HG03571 (cell line): ENCODE results near the gene RAB11FIP5.
"Not testable (repeated sequence)": the region's sequence is repeated elsewhere in the genome, so short reads cannot be mapped to it uniquely, and the experiment has no call there.

Source experiments
- ATAC-seq: cut with Tn5 transposase; IDR thresholded peaks from one replicate; pipeline ENCODE4 v1.9.1; 2021; ENCODE audit not compliant: unreplicated experiment

RAB11FIP5 gene

DNA sequence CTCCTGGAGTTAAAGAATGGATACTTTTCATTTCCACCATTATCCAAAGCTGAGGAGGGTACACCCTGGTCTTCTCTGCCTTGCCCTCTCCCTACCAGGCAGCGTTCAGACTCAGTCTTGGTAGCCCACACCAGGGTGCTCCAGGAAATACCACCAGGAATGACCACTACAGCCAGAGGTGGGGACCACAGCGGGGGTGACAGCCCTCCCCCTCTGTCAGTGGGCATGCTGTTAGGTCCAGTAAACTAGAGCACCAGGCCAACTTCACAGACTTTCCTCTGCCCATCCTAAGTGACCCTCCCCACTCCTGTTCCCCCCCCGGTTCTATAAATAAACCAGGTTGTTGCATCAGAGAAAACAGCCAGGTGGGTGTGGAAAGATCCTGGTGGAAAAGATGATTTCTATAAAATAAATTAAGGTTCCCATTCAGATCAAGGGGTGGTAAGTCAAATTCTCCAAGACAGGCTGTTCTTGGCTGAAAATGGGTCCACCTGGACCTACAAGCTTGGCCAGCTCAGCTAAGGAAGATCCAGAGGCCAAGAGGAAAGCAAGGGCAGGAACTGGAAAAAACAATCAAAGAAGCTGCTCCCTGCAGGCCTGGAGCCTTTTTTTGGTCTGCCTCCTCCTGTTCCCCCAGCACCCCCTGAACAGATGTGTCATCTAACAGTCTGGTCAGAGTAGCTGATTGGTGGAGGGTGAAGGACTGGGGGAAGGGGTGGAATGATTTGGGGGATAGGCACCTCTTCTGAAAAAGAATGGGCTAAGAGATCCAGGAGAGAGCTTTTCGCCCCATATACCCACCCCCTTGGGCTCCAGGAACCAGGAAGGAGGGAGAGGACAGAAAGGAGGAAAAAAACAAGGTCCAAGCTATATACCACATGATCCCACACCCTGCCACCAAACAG lies 2.3 kb downstream of the RAB11FIP5 start:
- no peak for ATAC-seq

DNA sequence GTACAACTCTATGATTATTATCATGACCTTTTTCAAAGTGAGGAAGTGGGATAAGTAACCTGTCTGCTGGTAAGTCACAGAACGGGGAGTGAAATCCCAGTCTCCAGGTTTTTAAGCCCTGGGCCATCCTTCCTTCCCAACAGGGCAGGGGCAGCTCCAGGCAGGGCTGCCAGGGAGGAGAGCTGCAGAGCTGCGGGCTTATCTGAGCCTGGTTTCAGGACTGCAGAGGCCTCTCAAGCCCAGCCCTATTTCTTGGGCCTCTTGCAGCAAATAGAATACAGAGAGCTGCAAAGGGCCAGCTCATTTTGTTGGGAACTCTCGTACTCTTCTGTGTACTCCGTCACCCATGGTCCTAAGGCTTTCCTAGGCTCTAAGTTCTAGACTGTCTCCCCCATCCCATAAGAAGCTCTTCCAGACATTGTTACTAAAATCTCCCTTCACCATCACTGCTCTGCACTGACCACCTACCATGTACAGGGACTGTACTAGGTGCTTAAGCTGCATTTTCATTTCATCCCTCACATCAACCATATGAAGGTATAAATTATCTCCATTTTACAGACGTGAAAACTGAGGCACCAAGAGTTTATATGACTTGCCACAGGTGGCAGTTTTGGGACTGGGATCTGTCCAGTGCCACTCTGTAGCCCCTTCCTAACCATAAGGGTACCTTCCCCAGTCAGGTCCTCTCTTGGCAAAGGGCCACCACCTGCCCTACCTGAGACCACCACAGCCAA lies 3.1 kb downstream of the RAB11FIP5 start:
- ATAC-seq = no peak

DNA sequence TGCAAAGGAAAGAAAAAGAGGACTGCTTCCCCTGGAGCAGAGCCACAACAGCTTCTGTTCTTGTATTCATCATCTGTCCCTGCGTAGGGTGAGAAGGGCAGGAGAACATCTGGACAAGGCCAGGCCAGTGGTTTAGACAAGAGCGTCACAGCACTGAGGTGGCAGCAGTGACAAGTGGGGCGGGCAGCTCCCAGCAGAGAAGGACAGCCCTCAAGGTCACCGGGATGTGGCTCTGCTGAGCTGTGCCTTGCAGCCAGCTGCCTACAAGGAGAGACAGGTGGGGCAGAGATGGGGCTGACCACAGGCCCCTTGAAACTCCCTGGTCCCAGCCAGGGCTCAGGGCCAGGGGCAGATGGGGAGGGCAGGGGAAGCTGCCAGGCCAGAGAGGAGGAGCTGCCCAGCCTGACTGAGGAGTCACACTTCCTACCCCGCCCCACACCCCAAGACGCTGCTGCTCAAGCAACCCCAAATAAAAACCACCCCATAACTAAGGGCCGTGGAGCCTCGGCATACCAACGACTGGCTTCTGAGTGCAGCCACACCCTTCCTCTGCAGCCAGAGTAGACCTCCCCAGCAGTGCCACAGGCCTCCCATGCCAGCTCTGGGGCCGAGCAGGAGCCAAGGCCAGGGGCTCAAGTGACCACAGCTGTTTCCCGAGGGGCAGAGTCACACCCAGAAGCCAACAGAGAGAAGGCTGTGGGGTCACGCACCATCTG lies 5.4 kb downstream of the RAB11FIP5 start:
- no peak for ATAC-seq

DNA sequence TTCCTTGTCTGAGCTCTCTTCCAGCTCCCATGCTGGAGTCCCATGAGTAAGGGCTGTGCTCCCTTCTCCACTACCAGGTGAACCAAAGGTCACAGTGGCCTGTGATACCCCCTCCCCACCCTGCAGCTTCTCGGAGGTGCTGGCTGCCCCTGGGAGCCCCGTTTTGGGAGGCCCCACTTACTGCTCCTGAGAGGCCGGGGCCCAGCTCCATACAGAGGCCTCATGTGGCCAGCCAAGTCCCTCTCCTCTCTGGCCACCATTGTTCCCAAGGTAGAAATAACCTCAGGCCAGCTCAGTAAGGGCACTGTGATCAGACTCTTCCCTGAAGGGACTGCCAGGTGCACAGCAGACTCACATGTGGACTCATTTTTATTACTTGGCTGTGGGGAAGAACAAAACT lies 6.0 kb downstream of the RAB11FIP5 start:
- ATAC-seq = no peak

DNA sequence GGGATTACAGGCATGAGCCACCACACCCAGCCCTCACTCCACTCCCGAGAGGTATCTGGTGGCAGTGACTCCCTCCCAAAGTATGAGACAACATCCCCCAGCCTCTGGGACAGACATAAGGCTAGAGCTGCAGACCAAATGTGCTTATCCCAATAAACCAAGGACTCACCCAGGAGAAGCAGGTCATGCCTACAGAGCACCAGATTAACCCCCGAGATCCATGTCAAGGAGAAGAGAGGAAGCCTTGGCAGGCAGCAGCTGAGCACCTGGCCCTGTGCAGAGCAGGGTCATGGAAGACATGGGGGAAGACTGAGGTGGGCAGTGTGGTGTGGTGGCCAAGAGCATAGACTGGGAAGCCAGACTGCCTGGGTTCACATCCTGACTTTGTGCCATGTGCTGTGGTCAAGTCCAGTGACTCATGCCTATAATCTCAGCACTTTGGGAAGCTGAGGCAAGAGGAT lies 7.2 kb downstream of the RAB11FIP5 start:
- no peak for ATAC-seq

DNA sequence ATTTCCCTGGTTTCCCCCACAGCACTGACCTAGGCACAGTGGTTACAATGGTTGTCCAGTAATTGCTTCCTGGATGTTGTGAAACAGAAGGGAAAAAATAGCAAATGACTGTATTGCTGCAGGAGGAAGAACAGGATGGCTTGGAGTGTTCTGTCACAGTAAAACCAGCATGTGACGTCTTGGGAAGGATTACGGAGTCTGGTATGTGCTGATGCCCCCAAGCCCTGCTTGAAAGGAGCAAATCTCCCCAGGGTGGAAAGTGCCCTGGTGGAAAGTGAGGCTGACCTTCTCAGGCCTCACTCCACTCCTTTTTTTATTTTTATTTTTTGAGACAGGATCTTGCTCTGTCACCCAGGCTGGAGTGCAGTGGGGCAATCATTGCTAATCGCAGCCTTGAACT lies 7.8 kb downstream of the RAB11FIP5 start:
- ATAC-seq = no peak

DNA sequence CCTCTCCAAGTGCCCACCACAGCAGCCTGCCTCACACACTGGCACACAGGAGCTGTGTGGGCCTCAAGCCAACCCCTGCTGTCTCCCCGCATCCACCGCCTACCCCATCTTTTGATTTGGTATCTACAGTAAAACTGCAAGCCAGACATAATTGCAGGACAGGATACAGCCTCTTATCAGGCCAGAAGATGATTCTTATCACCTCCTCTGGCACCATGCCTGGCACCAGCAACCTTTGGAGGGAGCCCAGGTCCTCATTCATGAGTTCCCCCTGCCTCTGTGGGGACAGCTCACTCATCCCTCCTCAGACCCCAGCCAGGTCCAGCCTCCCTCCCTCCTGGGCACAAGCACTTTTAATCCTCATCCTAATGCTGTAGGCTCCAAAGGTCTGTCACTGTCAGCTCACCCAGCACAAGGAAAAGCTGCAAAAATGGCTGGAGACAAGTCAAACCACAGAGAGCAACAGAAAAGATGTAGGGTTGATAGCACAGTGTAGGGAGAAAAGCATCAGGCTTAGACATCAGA lies 9.7 kb downstream of the RAB11FIP5 start:
- ATAC-seq = no peak

DNA sequence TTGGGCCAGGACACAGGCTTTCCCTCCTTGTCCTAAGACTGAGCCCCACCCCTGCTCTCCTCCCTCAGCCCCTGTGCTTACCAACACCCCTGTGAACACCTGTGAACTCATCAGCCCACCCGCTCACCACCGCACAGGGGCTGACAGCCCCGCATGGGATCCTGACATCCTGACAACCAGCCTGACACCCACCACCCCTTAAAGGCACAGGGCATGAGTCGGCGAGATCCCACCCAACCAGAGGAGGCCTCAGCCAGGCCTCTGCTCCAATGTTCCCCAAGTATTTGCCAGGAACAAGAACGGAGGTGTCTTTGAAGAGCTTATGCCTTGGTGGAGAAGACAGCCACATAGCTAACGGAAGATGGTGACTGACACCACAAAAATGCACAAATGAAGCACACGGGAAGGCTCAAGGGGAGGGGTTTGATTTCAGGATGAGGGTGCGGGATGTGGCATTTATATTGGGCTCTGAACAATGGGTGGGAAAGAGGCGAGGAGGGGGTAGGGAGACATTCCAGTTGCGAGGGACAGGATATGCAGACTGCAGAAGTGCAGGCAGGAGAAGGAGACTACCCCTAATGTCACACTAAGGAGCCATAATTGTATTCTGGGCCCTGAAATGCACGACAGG lies 11.0 kb downstream of the RAB11FIP5 start:
- ATAC-seq = no peak

DNA sequence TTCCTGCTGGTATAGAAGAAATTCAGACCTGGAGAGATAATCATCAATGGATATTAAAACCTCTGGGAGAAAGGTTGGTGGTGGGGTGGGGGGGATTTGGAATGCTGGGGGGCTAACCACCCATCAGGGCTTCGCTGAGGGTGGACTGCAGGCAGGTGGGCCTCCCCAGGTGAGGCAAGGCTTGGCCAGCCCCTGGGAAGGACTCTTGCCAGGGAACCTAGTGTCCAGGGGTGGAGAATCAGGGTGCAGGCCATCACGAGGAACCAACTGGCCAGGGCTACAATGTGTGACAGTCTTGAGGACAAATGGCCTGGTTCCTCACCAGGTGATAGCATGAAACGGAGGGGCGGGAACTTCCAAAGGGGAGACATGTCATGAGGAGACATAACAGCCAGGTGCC lies 11.8 kb downstream of the RAB11FIP5 start:
- ATAC-seq = no peak

DNA sequence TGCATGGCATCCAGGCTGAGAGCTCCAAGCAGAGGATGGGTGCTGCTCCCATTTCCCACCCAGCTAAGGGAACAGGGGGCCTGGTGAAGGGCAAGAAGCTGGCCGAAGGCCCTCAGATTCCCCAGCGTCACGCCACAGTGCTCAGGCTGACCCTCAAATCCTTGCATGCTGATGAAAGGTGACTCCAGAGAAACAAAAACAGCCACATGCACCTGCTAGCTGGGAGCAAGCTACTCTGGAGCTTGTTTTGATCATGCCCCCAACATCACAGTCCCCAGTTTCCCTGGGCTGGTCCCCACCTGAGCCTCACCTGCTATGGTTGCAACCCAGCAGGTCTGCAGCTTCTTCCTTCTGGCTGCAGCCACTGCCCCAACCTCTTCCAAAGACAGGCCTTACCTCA lies 13.3 kb downstream of the RAB11FIP5 start:
- ATAC-seq = no peak

DNA sequence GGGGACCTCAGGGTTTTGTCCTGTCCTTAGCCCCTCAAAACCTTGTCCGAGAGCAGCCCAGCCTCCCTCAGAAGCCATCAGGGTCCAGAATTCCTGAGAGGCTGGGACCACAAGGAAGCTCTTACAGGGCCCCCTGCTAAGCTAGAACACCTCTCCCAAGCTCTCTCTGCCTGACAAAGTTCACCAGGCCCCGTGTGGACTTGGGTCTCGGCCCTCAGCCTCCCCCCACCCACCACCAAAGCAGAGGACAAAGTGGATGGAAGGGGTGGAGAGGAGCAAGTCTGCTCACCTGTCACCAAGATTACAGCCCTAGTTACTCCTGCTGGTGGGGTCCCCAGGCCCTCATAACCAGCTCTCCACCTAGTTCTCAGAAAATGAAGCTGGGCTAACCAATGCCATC lies 16.8 kb downstream of the RAB11FIP5 start:
- no peak for ATAC-seq

DNA sequence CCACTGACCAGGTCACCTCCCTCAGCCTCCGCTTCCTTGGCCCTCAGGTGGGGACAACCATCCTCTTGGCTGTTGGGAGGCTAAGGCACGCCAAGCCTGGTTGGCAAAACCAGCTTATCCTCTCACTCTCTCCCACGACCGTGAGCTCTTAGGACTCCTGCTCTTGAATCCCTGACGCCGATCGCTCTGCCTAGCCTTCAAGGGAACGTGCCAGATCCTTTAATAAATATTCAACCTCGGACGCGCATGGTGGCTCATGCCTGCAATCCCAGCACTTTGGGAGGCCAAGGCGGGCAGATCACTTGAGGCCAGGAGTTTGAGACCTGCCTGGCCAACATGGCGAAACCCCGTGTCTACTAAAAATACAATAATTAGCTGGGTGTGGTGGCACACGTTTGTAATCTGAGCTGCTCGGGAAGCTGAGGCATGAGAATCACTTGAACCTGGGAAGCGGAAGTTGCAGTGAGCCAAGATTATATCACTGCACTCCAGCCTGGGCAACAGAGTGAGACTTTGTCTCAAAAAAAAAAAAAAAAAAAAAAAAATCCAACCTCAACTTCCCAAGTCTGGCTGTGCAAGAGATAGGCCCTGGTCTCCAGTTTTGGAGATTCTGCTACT lies 19.0 kb downstream of the RAB11FIP5 start:
- ATAC-seq = not testable (repeated sequence)

DNA sequence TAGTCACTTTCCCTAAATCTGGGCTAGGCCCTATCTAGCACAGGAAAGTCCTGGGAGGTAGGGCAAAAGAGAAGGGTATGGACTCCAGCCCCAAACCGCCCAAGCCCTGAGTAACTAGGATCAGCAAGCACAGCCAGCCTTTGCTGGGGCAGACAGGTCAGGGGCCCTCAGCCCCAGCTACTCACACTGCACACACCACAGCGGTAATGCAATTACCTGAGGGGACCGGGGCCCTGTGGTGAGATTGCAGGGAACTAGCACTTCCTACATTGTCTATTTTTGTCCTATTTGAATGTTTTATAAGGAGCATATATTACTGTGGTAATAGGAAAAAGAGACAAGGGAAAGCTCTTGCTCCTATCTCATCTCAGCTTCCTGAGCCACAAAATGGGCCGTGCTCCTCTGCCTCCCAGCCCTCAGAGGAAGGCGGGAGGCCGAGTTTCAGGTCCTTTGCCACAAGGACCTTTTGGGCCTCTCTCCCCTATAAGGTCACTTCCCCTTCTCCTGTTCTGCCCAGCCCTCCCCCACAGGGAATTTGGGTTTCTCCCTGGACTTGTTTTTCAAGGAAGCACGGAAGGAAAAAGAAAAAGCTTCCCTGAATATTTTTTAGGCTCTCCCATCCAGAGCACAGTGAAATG lies 20.5 kb downstream of the RAB11FIP5 start:
- no peak for ATAC-seq

DNA sequence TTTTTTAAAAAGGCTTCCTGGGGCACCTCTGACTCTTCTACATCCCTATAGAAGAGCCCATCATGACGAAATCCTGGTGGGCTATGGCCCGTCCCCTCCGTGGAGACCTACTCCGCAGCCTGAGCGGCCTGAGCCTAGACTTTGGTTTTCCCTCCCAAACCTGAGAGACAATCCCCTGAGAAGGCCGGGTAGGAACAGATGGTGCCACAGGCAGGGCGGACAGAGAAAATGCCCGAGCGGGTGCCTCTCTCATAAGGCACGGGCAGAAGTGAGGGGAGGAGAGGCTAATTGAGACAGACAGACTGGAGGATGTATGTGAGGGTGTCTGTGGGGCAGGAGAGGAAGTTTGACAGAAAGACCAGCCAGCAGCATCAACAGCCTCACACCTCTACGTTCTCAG lies 21.1 kb downstream of the RAB11FIP5 start:
- ATAC-seq = no peak

DNA sequence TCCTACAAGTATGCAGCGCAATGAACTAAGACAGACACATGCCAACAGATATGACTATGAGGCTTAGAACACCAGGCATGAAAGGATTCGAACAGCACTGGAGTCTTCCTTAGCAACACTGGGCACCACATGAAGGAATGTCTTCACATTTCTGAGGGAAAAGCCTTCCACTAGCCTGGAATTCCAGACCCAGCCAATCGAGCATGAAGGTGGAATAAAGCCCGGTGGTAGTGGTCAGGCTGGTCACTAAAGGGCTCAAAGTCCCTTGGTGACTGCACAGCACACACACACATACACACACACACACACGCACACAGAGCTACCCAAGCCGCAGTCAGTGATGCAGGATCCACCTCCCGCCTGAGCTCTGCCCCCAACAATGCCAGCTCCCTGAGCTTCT lies 21.6 kb downstream of the RAB11FIP5 start:
- no peak for ATAC-seq

DNA sequence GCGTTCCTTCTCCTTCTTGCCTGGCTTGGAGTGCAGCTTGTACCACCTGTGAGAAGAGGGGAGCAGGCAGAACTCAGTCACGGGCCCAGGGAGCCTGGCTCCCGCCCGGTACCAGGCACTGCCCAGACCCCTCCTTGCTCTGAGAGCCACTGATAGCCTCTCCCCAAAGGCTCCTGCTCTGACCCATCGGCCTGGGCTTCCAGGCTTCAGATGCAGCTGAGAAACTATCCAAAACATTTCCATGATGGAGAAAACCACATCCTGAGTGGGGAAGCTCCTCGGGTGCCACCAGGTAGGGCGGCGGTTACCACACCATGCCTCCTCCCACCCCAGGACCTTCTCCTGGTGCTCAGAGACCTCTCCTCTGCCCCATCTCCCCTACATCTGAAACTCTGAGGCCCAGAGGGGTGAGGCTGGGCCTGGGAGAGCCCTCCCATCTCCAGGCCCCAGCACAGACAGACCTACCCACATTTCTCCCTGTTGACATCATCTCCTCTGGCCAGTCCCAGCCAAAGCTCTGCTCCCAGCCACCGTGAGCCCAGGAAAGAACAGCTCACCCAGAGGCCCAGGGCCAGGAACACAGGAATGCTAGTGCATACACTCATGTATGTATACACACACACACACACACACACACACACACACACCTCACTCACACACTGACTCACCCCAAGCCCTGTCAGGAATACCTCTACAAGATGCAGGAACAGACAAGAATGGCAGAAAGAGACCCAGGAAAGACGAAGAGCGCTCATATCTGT lies 23.3 kb downstream of the RAB11FIP5 start:
- ATAC-seq = no peak

DNA sequence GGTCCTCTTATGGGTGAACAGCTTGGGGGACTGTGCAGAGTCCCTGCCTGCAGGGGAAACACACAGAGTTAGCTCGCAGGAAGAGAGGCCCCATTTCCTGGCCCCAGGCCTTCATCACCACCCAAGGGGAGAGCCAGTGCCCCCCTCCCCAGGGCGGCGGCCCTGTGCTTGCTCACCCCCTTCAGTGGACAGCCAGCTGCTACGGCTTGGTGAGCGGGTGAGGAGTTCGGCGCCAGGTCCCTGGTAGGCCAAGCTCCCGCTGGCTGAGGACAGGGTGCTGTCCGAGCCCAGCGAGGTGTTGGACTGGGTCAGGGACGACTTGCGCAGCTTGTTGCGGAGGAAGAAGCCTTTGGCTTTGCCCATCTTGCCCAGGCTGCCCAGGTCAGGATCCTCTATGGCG lies 24.0 kb downstream of the RAB11FIP5 start:
- no peak for ATAC-seq

DNA sequence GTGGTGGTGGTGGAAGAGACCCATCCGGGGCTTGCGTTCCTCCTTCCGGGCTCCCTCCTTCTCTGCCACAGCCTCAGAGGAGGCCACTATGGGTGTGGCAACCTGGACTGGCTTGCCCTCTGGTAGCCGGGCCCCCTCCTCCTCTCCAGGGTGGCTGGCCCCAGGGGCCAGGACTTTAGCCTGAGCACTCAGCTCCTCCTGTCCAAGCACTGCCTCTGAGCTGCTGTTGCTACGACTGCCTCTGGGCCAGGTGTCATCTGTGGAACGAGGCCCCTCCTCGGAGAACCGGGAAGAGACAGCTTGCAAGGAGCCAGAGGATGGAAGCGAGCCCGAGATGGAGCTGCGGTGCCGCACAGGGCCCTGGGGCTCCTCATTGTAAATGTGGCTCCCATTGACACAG lies 24.5 kb downstream of the RAB11FIP5 start:
- ATAC-seq = no peak

DNA sequence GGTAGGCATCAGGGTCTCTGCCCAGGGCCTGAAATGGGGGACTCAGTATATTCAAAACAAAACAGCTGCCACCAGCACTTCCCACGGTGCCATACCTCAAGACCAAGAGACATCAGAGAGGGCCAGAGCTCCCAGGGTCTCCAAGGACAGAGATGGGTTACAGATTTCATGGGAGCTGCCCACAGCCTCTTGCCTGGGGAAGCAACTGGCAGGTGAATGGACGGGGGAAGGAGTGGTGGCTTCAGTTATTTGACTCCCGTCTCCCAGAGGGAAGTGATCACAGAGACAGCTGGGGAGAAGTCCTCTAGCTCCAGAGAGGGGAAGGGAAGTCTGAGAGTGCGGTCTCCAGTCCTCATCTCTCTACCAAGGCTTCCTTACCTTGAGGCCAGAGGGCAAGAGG lies 25.4 kb downstream of the RAB11FIP5 start:
- no peak for ATAC-seq
